NCI-H1694 (cell line): ENCODE results near the gene TCN2.
"Not testable (repeated sequence)": the region's sequence is repeated elsewhere in the genome, so short reads cannot be mapped to it uniquely, and the experiment has no call there.

Experiments
- DNase-seq: peaks from one replicate; lab custom pipeline; 2025; lab: John Stamatoyannopoulos, UW

TCN2 gene

DNA sequence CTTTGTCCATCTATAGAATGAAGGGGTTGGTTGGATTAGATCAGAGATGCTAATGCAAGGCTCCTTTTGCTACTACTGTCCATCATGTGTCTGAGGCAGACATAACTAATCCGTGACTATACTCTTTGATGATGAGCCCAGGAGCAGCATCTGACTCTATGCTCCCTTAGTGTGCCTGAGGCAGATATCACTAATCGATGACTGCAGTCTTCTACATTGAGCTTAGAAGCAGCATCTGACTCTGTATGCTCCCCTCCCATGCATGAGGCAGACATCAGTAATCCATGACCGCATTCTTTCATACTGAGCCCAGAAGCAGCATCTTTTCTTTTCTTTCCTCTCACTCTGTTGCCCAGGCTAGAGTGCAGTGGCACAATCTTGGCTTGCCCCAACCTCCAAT lies 4.2 kb downstream of the TCN2 start:
- no peak for DNase-seq

DNA sequence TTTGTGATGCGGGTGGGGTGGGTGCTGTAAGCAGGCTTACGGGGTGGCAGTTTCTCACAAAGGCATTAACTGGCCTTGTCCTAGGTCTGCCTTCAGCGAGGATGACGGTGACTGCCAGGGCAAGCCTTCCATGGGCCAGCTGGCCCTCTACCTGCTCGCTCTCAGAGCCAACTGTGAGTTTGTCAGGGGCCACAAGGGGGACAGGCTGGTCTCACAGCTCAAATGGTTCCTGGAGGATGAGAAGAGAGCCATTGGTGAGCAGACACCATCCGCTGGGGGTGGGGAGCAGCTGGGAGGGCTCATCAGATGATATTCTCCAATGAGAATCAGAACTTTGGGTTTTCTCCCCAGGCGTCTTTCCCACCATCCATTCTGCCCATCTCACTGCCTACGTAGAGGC lies 5.8 kb downstream of the TCN2 start:
- DNase-seq, result no peak

DNA sequence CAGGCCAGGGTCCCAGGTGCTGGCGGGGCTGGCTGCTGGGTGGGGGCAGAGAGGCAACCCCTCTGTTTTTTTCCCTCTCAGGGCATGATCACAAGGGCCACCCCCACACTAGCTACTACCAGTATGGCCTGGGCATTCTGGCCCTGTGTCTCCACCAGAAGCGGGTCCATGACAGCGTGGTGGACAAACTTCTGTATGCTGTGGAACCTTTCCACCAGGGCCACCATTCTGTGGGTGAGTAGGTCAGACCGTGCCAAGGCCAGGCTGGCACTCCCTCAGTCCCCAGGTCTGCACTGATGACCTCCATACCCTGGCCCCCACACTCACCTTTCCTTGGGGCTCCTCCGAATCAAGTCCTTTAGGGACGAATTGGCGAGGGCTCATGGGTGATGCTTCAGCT lies 7.3 kb downstream of the TCN2 start:
- DNase-seq, result no peak

DNA sequence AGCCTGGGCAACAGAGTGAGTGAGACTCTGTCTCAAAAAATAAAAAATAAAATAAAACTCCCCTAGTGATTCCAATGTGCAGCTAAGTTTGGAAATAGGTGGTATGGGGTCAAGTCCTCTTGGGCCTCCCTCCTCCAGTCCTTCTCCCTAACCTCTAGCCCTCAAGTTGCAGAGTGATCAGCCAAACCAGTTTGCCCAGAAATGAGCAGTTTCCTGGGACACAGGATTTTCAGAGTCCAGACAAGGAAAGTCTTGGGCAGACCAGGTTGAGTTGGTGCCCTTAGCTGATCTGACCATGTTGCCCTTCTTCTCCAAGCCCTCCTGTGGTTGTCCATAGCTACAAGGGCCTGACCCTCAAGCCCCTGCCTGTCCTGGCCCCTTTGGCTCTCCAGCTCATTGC lies 7.9 kb downstream of the TCN2 start:
- no peak for DNase-seq

DNA sequence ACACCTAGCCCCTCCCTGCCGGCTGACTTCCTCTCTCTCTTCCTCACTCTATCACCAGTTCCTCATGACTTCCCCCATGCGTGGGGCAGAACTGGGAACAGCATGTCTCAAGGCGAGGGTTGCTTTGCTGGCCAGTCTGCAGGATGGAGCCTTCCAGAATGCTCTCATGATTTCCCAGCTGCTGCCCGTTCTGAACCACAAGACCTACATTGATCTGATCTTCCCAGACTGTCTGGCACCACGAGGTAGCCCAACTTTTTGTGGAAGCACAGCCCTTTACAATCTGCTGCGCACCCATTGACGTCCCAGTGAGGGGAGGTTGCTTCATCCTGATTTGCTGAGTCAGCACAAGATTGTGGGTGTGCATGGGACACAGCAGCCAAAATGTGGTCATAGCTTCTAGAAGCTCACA lies 8.6 kb downstream of the TCN2 start:
- no peak for DNase-seq

DNA sequence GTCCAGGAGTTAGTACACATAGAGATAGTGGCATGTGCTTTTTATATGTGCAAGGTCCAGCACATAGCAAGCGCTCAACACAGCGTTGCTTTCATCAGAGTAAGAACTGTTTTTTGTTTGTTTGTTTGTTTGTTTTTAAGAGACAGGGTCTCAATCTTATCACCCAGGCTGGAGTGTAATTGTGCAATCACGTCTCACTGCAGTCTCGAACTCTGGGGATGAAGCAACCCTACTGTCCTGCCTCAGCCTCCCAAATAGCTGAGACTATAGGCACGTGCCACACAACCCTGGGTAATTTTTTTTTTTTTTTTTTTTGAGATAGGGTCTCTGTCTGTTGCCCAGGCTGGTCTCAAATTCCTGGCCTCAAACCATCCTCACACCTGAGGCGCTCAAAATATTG lies 10.8 kb downstream of the TCN2 start:
- no peak for DNase-seq

DNA sequence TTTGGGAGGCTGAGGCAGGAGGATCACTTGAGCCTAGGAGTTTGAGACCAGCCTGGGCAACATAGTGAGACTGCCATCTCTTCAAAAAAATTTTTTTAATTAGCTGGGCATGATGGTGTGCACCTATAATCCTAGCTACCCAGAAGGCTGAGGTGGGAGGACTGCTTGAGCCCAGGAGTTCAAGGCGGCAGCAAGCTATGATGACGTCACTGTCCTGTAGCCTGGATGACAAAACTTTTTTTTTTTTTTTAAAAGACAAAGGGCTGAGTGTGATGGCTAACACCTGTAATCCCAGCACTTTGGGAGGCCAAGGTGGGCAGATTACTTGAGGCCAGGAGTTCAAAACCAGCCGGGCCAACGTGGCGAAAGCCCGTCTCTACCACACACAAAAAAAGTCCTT lies 12.9 kb downstream of the TCN2 start:
- DNase-seq, result not testable (repeated sequence)

DNA sequence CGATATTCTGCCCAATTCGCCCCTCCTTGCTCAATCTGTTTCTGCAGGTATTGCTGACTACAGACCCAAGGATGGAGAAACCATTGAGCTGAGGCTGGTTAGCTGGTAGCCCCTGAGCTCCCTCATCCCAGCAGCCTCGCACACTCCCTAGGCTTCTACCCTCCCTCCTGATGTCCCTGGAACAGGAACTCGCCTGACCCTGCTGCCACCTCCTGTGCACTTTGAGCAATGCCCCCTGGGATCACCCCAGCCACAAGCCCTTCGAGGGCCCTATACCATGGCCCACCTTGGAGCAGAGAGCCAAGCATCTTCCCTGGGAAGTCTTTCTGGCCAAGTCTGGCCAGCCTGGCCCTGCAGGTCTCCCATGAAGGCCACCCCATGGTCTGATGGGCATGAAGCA lies 19.4 kb downstream of the TCN2 start:
- no peak for DNase-seq

DNA sequence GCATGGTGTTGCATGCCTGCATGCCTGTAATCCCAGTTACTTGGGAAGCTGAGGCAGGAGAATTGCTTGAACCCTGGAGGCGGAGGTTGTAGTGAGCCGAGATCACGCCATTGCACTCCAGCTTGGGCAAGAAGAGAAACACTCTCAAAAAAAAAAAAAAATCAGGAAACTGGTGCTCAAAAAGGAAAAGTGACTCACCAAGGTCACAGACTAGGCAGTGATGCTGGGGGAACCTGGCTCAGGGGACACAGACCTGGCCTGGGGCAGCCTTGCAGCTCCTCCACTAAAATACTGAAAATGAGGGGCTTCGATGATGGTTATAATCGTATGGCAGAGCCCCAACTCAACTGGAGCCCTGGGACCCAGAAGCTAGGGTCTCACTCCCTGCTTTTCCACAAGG lies 20.5 kb downstream of the TCN2 start:
- DNase-seq, result no peak

DNA sequence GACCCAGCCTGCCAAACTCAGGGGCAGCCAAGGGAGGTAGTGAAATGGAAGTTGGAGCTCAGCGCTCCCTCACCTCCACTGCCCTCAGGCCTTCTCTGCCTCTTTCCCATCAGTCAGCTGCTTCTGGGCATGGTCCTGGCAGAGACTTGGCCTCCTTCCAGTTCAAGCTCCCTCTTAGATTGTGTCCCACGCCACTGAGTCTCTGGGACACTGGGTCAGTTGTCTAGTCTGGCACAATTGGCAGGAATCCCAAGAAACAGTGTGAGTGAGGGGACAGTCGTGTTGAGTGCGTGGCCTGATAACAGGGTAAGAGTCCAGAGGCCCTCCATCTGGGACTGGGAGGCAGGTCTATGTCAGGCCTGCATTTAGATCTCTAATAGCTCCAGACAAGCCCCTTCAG lies 21.5 kb downstream of the TCN2 start:
- DNase-seq, result no peak

DNA sequence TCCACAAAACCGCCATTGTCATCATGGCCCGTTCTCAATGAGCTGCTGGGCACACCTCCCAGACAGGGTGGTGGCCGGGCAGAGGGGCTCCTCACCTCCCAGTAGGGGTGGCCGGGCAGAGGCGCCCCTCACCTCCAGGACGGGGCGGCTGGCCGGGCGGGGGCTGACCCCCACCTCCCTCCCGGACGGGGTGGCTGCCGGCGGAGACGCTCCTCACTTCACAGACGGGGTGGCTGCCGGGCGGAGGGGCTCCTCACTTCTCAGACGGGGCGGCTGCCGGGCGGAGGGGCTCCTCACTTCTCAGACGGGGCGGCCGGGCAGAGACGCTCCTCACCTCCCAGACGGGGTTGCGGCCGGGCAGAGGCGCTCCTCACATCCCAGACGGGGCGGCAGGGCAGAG lies 24.5 kb downstream of the TCN2 start:
- DNase-seq, result not testable (repeated sequence)

DNA sequence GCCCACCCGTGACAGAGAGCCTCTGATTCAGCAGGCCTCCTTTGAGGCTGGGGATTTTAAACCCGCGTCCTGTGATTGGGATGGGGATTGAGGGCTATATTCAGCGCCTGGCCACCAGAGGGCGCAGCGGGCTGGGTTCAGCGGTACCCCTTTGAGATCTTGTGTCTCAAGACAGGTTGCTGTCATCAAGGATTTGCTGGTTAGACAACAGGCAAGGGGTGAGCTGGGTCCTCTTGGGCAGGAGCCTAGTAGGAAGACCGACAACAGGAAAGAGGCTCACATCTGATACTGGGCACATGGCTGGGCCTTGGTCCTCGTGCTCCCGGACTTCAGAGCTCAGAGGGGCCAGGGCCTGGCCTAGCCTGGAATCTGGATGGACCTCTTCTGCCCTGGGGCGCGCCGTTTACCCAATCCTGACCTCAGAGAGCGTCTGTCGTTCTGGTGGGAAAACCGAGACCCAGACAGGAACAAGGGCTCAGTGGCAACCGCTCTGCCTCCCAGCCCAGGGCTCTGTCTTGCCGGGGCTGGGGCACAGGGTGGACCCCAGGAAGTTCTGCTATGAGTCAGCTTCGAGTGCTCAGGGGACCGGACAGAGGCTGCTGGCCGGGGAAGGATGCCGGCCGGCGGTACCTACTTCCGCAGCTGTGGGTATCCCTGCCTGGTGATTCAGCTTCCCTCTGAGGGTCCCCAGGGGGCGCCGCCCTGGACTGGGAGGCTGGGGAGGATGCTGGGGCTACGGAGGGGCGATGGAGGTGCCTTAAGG lies 27.7 kb downstream of the TCN2 start:
- peak; percentile 78 for DNase-seq

DNA sequence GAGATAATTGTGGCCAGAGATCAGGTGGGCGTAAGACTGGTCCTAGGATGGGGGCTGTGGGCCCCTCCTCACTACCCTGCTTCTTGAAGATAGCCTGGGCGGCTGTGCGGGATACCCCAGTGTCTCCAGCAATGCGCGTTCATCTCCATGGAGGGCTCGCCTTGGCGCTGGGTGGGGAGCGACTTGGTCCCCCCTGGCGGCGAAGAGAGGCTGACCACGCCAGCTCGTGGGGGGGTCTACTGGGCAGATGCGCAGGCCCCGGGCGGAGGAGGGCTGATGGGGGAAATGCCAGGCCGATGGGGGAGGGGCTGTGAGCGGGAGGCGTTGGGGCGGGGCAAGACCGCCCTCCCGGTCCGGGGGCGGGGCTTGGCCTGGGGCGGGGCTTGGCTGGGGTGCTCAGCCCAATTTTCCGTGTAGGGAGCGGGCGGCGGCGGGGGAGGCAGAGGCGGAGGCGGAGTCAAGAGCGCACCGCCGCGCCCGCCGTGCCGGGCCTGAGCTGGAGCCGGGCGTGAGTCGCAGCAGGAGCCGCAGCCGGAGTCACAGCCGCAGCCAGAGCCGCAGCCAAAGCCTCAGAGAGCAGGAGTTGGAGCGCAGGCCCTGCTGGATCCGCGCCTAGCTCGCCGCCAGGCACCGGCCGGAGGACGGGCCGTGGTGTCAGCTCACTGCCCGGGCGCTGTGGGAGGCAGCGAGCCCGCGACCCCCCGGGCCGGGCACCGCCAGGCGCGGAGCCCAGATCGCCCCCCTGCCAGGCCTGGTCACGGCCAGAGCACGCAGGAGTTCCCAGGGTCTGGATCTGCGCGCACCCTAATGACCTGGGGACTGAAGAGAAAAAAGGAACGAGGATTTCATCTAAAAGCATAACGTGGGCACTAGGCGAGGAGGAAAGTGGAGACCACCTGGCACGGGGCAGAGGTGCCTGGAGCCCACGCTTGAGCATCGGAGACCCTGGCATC lies 28.6 kb downstream of the TCN2 start, which contains the start of gene SLC35E4:
SLC35E4 (plus strand) TSS at position 509 of the 953 bp plus-strand sequence. CDS start 670 bp downstream, outside the sequence.
- DNase-seq, result peak; percentile 61

DNA sequence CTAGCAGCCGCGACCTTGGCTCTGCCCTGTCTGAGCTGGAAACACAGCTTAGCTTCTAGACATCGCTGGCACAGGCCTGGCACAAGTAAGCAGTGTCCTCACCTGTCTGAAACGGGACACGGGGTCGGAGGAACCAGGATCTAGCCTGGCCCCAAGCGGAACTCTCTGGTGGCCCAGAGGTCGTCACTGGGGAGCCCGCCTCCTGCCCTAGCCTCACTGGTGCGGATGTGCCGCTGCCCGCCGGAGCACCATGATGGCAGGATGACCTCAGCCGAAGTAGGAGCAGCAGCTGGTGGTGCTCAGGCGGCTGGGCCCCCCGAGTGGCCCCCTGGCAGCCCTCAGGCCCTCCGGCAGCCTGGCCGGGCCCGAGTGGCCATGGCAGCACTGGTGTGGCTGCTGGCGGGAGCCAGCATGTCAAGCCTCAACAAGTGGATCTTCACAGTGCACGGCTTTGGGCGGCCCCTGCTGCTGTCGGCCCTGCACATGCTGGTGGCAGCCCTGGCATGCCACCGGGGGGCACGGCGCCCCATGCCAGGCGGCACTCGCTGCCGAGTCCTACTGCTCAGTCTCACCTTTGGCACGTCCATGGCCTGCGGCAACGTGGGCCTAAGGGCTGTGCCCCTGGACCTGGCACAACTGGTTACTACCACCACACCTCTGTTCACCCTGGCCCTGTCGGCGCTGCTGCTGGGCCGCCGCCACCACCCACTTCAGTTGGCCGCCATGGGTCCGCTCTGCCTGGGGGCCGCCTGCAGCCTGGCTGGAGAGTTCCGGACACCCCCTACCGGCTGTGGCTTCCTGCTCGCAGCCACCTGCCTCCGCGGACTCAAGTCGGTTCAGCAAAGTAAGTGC lies 29.5 kb downstream of the TCN2 start:
- no peak for DNase-seq

DNA sequence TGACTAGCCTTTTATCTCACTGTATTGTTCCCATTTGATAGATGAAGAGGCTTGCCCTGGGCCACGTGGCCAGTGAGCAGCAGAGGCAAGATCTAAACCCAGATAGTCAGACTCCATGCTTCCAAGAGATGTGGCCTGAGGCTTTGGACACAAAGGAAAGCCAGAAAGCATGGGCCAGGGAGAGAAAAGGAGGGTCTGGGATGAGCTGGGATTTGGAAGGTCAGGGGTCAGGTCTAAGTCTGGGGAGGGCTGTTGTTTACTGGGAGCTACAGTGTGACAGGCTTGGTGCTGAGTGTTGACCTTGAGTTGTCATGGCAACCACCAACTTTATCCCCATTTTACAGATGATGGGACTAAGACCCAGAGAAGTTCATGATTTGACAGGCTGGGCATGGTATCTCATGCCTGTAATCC lies 30.7 kb downstream of the TCN2 start:
- DNase-seq, result no peak

DNA sequence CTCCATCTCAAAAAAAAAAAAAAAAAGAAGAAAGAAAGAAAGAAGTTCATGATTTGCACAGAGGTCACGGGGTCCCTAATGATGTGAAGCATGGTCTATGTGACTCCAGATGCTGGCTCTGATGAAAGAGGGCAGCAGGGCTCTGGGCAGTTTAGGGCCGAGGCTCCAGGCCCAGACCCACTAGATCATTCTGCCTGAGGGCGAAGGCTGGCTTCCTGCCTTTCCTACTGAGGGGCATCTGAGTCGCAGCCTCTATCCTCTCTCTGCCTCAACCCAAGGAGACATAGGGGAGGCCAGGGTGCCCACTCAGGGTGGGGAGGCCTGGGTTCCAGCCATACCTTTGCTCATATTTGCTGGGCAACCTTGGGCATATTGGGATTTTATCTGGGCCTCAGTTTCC lies 33.4 kb downstream of the TCN2 start:
- DNase-seq, result no peak

DNA sequence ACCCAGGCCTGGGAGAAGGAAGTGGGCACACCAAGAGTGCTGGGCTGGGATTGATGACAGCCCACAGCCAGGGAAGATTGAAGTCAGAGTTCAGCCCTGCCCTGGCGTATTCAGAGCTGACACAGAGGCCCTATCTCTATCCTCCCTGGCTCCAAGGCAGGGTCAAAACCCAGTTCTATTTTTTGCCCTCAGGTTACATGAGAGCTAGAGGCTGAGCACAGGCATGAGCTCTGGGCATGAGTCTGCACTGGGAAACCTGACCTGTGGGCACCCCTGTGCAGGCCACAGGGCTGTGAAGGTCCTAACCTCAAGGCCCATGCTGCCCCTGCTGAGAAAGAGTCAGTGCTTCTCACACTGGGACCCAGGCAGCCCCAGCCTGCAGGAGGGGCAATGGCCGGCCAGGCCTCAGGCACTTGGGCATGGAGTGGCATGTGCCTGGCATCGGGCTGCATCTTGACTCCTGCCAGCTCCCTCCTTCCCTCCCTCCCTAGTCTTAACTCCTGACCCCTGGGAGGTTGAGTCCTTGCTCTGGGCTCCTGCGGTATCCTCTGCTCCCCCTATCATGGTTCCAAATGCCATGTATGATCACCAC lies 34.0 kb downstream of the TCN2 start:
- DNase-seq, result no peak

DNA sequence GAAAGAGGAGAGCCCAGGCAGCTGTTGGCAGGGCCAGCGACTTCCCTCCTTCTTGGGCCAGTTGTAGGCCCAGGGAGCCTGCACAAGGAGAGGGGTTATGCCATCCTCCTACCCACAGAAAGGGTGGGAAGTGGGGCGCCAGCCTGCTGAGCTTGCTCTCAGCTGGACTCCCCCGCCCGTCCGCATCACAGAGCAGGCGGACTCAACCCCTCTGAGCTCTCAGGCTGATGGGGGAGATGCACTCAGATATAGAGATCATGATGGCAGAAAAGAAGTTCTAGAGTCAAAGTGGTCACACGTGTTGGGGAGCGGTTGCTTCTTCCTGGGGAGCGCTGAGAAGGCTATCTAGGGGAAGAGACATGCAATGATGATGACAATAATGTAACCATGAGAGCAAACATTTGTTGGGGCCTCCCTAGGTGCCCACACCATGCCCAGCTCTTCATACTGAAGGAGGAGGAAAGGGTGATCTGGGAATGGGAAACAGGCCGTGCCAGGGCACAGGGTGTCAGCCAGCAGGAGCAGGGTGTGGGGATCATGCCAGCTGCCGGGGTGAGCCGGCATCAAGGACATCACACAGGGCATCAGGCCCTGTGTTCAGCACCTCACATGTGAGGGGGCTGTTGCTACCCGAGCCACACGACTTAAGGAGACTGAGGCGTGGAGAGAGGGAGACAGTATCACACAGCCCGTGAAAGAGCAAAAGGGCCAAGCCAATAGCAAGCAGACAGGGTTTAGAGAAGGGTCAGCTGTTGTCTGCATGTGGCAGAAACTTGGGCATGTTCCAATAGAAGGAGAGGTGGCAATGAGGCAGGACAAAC lies 36.3 kb downstream of the TCN2 start:
- no peak for DNase-seq

DNA sequence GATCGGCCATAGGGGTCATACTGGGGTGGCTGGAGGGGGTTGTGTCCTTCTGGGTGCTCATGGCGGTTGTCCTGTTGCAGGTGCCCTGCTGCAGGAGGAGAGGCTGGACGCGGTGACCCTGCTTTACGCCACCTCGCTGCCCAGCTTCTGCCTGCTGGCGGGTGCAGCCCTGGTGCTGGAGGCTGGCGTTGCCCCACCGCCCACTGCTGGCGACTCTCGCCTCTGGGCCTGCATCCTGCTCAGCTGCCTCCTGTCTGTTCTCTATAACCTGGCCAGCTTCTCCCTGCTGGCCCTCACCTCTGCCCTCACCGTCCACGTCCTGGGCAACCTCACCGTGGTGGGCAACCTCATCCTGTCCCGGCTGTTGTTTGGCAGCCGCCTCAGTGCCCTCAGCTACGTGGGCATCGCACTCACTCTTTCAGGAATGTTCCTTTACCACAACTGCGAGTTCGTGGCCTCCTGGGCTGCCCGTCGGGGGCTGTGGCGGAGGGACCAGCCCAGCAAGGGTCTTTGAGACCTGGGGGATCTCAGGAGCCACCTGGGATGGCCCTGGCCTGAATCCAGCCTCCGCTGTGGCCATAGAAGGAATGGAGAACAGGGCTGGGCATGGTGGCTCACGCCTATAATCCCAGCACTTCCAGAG lies 39.7 kb downstream of the TCN2 start:
- DNase-seq, result no peak

DNA sequence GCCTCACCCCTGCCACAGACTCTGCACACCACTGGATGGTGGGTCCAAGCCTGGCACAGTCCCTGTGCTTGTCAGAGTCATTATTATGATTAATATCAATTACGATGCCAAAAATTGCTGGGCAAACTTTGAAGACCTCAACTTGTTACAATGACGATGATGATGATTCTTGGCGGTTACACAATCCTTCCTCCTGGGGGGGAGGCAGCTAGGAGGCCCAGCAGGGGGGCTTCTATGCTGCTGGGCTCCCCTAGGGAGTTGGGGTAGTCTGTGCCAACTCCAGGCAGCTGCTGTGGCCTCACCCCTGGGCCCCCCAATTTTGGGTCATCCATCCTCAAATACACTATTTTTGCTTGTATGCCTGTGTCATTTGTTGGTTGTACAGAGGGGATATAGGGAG lies 40.6 kb downstream of the TCN2 start:
- DNase-seq, result no peak
